HCT116 (cell line): ENCODE data around the gene MESD.

Source experiments
- POLR2AphosphoS5 ChIP-seq: IDR thresholded peaks from 2 replicates; pipeline ENCODE4 v1.6.1; 2011; ENCODE audit warnings: mild to moderate bottlenecking, low read depth, low read length, moderate library complexity
- SP1 ChIP-seq: IDR thresholded peaks from 2 replicates; pipeline ENCODE4 v1.6.1; 2012; ENCODE audit warnings: low read depth
- TCF7L2 ChIP-seq: IDR thresholded peaks from 2 replicates; pipeline ENCODE4 v1.7.0; 2011; ENCODE audit warnings: borderline replicate concordance, inconsistent platforms; ENCODE audit not compliant: insufficient read depth, insufficient read length; ENCODE audit errors: extremely low read depth
- TF ChIP-seq, protein P1 (sequence below), 3 experiments: fragments of 200-600 bp in 1 of 3; sonication (generic) in 1 of 3; IDR thresholded peaks in 2 of 3; conservative IDR thresholded peaks in 1 of 3; 2 replicates each; pipeline ENCODE4 v1.5.1; 2012 to 2017; ENCODE audit warnings: low read depth in 2 of 3, low read length in 2 of 3, antibody characterized with exemption in 1 of 3, borderline replicate concordance in 1 of 3, control low read depth in 1 of 3, mild to moderate bottlenecking in 1 of 3, mixed read lengths in 1 of 3, mixed run types in 1 of 3, moderate library complexity in 1 of 3; ENCODE audit not compliant: insufficient read depth in 1 of 3

GRCh38 chr15:81018197-81018596 is 28.6 kb upstream of the MESD start:
- no peak for TF ChIP-seq POLR2AphosphoS5
- TF ChIP-seq, protein P1, sequence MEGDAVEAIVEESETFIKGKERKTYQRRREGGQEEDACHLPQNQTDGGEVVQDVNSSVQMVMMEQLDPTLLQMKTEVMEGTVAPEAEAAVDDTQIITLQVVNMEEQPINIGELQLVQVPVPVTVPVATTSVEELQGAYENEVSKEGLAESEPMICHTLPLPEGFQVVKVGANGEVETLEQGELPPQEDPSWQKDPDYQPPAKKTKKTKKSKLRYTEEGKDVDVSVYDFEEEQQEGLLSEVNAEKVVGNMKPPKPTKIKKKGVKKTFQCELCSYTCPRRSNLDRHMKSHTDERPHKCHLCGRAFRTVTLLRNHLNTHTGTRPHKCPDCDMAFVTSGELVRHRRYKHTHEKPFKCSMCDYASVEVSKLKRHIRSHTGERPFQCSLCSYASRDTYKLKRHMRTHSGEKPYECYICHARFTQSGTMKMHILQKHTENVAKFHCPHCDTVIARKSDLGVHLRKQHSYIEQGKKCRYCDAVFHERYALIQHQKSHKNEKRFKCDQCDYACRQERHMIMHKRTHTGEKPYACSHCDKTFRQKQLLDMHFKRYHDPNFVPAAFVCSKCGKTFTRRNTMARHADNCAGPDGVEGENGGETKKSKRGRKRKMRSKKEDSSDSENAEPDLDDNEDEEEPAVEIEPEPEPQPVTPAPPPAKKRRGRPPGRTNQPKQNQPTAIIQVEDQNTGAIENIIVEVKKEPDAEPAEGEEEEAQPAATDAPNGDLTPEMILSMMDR (IDR thresholded peaks at IDR 0.05 in 2 of 3, conservative IDR thresholded peaks at IDR 0.05 in 1 of 3; ENCODE audit: borderline replicate concordance in 1 of 3, insufficient read depth in 1 of 3, low read depth in 2 of 3, low read length in 2 of 3), result no peak
- no peak for TF ChIP-seq TCF7L2
- TF ChIP-seq SP1, result no peak
